GM21717 (cell line): ENCODE results near the gene AMPD3.

Experiments
- ATAC-seq: cut with Tn5 transposase; IDR thresholded peaks from one replicate; pipeline ENCODE4 v1.9.1; 2021; ENCODE audit warnings: mild to moderate bottlenecking, moderate library complexity; ENCODE audit not compliant: unreplicated experiment

AMPD3 gene

DNA sequence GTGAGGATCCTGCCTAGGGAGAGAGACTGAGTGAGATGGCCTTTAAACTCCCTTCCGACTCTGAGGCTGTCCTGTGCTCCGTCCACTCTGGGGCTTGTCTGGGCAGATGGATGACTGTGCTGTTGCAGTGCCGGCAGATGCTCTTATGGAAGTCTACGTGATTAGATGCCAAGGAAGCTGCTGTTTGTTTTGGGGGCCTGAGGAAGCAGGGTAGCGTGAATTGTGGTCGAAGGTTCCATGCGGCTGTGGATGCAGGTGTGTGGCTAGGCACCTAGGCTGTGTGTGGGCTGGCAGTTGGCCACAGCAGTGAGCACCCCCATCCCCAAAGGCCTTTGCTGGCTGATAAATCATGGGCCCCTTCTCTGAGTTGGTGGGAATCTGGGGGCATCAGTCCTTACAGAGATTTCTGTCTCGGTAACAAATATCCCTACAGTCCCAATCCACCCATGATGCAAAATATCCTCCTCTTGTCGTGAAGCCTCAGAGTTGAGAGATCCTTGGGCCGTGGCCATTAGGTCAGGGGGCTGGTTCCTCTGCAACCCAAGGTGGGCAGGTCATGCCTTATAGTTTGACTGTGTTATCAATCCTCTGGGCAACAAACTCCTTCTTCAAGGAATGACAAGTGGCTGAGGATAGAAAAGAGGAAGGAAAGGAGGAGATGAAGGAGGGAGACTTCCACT, 31.2 kb downstream of the AMPD3 start:
- no peak for ATAC-seq

DNA sequence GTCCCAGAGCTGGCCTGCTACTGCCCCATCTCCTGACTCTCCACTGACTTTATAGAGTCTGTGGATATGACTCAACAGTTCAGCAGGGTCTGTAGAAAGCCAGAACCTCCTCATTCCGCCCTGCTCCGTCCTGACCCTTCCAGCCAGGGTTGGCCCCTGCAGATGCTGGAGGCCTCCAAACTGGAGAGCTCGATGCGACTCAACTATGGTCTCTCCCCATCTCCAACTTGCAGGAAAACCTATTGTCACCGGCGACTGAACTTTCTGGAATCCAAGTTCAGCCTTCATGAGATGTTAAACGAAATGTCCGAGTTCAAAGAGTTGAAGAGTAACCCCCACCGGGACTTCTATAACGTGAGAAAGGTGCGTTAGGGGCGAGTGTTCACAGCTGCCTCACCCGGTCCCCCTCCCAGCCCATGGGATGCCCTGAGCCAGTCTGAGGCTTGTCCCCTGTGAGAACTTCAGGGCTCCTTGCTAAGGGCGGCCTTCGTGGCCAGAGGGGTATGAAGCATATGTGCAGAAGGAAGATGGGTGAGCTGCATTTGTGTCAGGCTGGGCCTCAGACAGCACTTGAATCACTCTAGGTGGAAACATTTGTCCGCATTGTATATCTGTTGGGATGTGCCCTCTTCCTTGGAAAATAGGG, 32.1 kb downstream of the AMPD3 start:
- no peak for ATAC-seq

- ATAC-seq = peak; percentile 6
Measured at GRCh38 chr11:10488121-10488933, 33.3 kb downstream of the AMPD3 start.

DNA sequence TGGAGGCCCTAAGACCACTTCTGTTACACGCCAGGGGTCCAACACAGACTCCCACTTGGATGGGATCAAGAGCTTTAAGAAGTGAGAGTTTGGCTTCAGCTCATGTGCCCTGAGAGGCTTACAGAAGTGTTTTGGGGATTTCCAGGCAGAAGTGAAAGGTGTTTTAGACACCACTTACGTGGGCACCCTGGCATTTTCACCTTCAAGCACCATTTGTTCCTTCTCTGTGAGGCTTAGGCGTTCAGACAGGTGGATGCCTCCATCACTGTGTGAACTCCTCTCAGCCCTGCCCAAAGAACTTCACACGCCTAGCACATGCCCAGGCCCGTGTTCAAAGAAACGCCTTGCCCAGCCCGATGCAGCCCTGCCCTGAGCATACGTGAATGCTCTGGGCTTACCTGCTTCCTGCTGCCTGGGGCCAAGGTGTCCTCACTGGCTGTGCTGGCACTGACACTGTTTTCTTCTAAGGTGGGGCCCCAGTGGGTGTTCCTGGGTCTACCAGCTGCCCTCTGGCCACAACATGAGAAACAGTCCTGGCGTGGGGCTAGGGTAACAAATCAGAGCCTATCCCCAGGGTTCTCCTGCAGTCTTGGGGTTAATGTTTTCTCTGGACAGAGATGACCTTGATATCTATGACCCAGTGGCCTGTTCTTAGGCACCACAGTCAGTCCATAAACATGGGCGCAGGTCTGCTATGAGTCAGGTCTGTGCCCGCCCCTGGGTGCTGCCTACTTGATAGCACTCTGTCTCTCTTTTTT, 34.0 kb downstream of the AMPD3 start:
- peak; percentile 55 for ATAC-seq

DNA sequence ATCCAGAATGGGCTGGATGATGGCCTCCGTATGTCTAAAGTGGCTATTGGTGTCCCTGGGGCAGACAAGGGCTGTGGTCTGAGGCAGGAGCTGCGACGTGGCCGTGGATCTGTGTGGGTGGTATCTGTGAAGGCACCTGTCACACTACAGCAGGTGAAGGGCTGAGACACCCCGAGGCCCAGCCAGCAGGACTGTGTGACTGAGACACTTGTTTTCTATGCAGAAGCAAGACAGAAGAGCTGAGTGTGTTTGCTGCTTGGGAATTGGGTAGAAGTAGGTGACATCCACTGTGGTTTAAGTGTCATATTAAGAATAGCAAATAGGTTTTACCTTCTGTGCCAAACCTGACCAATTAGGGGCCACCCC, 35.0 kb downstream of the AMPD3 start:
- no peak for ATAC-seq

- ATAC-seq = no peak
Measured at GRCh38 chr11:10490398-10491241, 35.6 kb downstream of the AMPD3 start.

GRCh38 chr11:10492084-10492483, 37.0 kb downstream of the AMPD3 start:
- no peak for ATAC-seq

DNA sequence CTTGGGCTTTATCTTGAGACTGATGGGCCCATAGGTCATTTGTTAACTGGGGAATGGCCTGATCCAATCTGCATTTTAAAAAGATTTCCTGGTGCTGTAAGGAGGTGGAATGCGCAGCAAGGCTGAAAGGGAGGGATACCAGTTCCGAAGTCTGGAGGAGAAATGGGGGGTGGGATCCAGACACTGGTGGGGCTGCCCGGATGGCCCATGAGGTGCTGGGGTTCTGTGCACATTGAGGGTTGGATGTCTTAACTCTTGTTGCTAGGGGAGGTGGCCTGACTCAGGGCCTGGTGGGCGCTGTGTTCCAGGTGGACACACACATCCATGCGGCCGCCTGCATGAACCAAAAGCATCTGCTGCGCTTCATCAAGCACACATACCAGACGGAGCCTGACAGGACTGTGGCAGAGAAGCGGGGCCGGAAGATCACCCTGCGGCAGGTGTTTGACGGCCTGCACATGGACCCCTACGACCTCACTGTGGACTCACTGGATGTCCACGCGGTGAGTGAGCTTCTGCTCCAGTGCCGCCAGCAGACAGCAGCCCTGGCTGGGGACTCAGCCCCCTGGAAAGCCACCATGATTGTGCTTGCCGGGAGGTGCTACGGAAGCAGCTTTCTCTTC, 38.1 kb downstream of the AMPD3 start:
- ATAC-seq = no peak

- no peak for ATAC-seq
Measured at GRCh38 chr11:10494636-10495463, 39.8 kb downstream of the AMPD3 start.

- no peak for ATAC-seq
Measured at GRCh38 chr11:10495464-10495786, 40.4 kb downstream of the AMPD3 start.

DNA sequence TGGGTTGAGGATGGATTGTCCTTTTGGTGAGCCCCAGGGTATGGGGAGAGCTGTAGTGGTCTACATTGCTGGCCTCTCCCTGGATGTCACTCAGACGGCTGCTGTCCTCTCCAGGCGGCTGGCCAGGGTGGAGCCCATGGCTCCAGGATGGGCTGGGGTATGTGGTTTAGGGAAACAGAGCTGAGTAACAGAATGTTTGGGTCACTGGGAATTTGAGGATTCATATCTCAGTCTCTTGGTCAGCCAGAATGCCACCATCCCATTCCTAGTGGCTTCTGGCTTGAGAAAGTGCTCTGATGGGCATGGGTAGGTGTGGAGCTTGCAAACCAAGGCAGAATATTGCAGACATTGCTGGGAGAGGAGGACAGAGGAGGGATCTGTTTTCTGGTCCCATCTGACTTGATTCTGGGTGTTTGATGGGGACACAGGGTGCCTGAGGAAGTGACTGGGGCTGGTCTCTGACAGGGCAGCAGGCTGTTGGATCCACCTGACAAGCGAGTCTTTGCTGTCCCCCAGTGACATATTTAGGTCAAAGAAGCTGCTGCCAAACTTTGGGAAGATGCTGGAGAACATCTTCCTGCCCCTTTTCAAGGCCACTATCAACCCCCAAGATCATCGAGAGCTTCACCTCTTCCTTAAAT, 41.4 kb downstream of the AMPD3 start:
- no peak for ATAC-seq

GRCh38 chr11:10497371-10498021, 42.4 kb downstream of the AMPD3 start:
- no peak for ATAC-seq

DNA sequence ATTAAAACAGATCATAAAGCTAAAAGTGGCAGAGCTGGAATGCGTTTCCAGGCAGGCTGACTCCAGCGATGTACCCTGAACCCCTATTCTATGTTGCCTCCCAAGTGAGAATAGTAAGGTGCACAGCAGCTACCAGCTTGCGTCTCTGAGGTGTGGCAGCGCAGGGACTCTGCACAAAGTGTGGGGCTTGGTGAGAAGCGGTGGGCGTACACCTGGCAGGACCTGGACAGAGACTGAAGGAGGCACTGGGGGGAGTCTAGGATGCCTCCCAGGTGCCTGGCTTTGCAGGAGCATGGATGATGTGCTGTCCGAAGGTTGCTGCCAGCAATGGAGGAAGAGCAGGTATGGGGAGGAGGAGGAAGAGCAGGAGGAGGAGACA, 42.9 kb downstream of the AMPD3 start:
- ATAC-seq = no peak

DNA sequence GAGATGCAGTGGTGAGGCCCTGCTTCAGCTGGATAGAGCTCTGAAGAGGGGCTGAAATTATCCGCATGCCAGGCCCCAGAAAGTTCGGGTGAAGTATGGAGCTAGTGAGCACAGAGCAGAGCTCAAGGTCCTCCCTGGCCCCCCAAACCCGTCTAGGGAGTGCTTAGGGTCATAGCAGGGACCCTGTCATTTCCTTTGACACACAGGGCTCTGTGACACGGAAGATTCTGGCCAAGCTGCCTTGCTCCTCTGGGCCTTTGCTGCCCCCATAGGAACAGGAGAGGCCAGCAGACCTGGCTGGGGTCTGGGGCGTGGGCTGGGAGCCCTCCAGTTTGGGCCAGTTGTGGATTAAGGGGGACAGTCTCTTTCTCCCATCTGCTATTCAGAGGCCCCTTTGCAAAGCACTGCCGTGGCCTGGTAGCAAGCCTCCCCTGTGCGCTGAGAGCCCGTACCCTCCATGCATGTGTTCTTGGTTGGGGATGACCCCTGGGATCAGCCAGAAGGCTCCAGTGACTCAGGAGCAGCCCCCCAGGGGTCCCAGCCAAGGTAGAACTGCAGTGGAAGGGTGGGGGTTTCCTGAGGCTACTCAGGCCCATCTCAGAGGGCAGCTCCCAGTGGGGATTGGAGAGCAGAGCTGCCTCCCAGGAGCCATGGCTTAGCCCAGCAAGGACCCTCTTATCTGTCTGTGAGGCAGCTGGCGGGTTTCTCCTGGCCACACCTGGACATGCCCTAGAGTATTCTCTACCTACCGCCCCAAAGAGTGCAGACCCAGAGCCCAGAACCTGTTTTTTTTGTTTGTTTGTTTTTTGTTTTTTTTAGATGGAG, 43.6 kb downstream of the AMPD3 start:
- ATAC-seq = no peak

DNA sequence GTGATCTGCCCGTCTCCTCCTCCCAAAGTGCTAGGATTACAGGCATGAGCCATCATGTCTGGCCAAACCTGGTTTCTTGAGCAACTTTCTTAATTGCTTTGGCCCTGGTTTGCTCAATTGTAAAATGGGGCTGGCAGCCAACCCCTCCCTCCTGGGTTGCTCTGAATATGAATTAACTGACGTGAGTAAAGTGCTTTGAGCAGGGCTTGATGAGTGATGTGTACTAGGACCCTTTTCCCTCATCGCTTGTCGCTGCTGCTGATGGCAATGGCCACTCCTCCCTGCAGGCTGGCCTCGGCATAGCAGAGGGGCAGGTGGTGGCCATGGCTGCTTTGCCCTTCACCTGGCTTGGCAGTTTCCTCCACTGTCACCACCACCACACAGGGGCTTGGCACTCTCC, 44.4 kb downstream of the AMPD3 start:
- no peak for ATAC-seq

DNA sequence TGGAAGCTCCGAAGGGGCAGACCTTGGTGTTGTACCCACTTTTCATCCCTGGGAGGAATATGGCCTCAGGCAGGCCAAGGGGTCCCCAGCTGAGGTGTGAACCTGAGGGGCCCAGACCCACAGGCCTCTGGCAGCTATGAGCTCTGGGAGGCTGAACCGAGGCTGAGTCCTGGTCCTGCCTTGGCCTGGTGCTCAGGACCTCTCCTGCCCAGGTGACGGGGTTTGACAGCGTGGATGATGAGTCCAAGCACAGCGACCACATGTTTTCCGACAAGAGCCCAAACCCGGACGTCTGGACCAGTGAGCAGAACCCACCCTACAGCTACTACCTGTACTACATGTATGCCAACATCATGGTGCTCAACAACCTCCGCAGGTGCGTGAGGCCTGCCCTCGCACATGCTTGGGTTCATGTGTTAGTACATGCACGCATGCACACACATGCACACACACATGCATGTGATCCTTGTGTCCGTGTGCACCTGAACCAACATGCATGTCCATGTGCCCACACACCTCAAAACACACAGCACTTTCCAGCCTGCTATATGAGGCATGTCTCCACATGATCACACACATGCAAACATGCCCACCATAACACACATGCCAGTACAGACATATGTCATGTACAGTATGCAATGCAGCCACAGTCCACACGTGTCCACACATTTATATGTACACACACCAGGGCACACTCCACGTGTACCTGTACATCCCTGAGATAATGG, 45.0 kb downstream of the AMPD3 start:
- ATAC-seq = no peak
